Measurements from ENCODE around the gene INHBB. TPM values are rescaled to one million over a fixed set of nuclear protein-coding genes. Genes with fewer than 3 reads are reported as not detected.

INHBB gene
- total and polyA plus RNA-seq, 7 donors = 0.60 to 1.8 (median 1.2) TPM; not detected in 1

GRCh38 chr2:120381661-120382060 is 35.7 kb downstream of the INHBB start:
- Histone ChIP-seq H3K27me3 (peaks cover 0 to 7% (median 0%) of the 10 kb centered on the region in 3 donors), H3K27ac (no peak overlapping the region), H3K4me1 (no peaks in the 10 kb centered on the region), H3K4me3 (no peak overlapping the region), H3K9me3 (no peaks in the 10 kb centered on the region), H3K36me3 (no peaks in the 10 kb centered on the region)
- 70 to 80% methylated on average over 4 of the region's 4 CpGs for WGBS, 2 donors
- intact Hi-C loops (cut with DNase I) = no loop called here
- TF ChIP-seq POLR2A (IDR thresholded peaks at IDR 0.05) = no peak
- TF ChIP-seq EP300 (IDR thresholded peaks at IDR 0.05) = no peak
- TF ChIP-seq POLR2AphosphoS5 (IDR thresholded peaks at IDR 0.05) = no peak
- no peak for TF ChIP-seq CTCF (IDR thresholded peaks at IDR 0.05)
- no peak for DNase-seq

- H3K9me3 ChIP-seq = no peaks in the 10 kb centered on the region
- TF ChIP-seq POLR2AphosphoS5 (IDR thresholded peaks at IDR 0.05) = no peak
- TF ChIP-seq POLR2A (IDR thresholded peaks at IDR 0.05) = no peak
- TF ChIP-seq CTCF (IDR thresholded peaks at IDR 0.05) = no peak
- TF ChIP-seq EP300 (IDR thresholded peaks at IDR 0.05) = no peak
- H3K4me1 ChIP-seq = no peaks in the 10 kb centered on the region
- H3K27me3 ChIP-seq = peaks cover 0 to 6% (median 0%) of the 10 kb centered on the region in 3 donors
- intact Hi-C loops (cut with DNase I) = no loop called here
- WGBS, 2 donors = 94% methylated on average over 11 of the region's 11 CpGs
- DNase-seq = no peak
- no peak overlapping the region for H3K27ac ChIP-seq
- H3K36me3 ChIP-seq = no peaks in the 10 kb centered on the region
- H3K4me3 ChIP-seq = no peak overlapping the region
Measured at GRCh38 chr2:120382541-120383144, 36.7 kb downstream of the INHBB start.

- intact Hi-C loops (cut with DNase I) = no loop called here
- Histone ChIP-seq H3K27me3 (peaks cover 0 to under 1% (median 0%) of the 10 kb centered on the region in 3 donors), H3K36me3 (no peaks in the 10 kb centered on the region), H3K9me3 (no peaks in the 10 kb centered on the region), H3K4me1 (no peaks in the 10 kb centered on the region), H3K27ac (no peak overlapping the region), H3K4me3 (no peak overlapping the region)
- no peak for DNase-seq
- 84 to 95% methylated on average over 7 of the region's 7 CpGs for WGBS, 2 donors
- TF ChIP-seq CTCF (IDR thresholded peaks at IDR 0.05) (no peak), POLR2AphosphoS5 (IDR thresholded peaks at IDR 0.05) (no peak), EP300 (IDR thresholded peaks at IDR 0.05) (no peak), POLR2A (IDR thresholded peaks at IDR 0.05) (no peak)
Measured at GRCh38 chr2:120383191-120383590, 37.3 kb downstream of the INHBB start.

- Histone ChIP-seq H3K27me3 (peaks cover 0 to 6% (median 0%) of the 10 kb centered on the region in 3 donors), H3K4me1 (no peaks in the 10 kb centered on the region), H3K4me3 (no peak overlapping the region), H3K36me3 (no peaks in the 10 kb centered on the region), H3K27ac (no peak overlapping the region), H3K9me3 (no peaks in the 10 kb centered on the region)
- WGBS, 2 donors = 90 to 92% methylated on average over 13 of the region's 13 CpGs
- TF ChIP-seq EP300 (IDR thresholded peaks at IDR 0.05) = no peak
- no peak for TF ChIP-seq POLR2A (IDR thresholded peaks at IDR 0.05)
- no peak for TF ChIP-seq POLR2AphosphoS5 (IDR thresholded peaks at IDR 0.05)
- no peak for TF ChIP-seq CTCF (IDR thresholded peaks at IDR 0.05)
- intact Hi-C loops (cut with DNase I) = no loop called here
- DNase-seq = no peak
Measured at GRCh38 chr2:120383631-120384340, 37.9 kb downstream of the INHBB start.
